ENCODE results near the gene B4GALT3.

B4GALT3 gene

DNA sequence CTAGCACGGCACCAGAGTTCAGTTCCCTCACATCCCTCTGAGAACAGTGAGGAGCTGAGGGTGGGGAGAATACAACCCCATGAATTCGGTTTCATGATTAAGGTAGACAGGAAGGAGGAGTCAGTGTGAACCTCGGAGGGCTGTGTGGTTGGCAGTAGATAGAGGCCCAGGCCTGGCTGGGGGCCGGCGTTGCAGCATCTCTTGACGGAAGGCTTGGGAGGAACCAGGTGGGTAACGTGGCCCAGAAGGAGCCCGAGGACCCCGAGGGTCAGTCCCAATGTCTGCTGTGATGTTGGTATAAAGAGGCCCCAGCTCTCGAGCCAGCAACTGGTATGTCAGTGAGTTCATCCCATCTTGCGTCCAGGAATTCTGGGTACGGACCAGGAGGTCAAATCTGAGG lies 5.6 kb downstream of the B4GALT3 start:
- Histone ChIP-seq H3K27me3 (ENCODE audit: insufficient read depth, poor library complexity, severe bottlenecking) (no peaks in the 10 kb centered on the region), H3K27ac (replicated peaks) (no peak overlapping the region), H3K4me3 (replicated peaks; ENCODE audit: insufficient read depth, low read length) (no peak overlapping the region)
- TF ChIP-seq, protein P1, sequence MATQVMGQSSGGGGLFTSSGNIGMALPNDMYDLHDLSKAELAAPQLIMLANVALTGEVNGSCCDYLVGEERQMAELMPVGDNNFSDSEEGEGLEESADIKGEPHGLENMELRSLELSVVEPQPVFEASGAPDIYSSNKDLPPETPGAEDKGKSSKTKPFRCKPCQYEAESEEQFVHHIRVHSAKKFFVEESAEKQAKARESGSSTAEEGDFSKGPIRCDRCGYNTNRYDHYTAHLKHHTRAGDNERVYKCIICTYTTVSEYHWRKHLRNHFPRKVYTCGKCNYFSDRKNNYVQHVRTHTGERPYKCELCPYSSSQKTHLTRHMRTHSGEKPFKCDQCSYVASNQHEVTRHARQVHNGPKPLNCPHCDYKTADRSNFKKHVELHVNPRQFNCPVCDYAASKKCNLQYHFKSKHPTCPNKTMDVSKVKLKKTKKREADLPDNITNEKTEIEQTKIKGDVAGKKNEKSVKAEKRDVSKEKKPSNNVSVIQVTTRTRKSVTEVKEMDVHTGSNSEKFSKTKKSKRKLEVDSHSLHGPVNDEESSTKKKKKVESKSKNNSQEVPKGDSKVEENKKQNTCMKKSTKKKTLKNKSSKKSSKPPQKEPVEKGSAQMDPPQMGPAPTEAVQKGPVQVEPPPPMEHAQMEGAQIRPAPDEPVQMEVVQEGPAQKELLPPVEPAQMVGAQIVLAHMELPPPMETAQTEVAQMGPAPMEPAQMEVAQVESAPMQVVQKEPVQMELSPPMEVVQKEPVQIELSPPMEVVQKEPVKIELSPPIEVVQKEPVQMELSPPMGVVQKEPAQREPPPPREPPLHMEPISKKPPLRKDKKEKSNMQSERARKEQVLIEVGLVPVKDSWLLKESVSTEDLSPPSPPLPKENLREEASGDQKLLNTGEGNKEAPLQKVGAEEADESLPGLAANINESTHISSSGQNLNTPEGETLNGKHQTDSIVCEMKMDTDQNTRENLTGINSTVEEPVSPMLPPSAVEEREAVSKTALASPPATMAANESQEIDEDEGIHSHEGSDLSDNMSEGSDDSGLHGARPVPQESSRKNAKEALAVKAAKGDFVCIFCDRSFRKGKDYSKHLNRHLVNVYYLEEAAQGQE (IDR thresholded peaks at IDR 0.05; ENCODE audit: insufficient replicate concordance, low read depth): no peak
- no peak for TF ChIP-seq POLR2AphosphoS5 (IDR thresholded peaks at IDR 0.05; ENCODE audit: low read depth)
- TF ChIP-seq GABPA (IDR thresholded peaks at IDR 0.05; ENCODE audit: low read depth): no peak
- TF ChIP-seq, protein P2, sequence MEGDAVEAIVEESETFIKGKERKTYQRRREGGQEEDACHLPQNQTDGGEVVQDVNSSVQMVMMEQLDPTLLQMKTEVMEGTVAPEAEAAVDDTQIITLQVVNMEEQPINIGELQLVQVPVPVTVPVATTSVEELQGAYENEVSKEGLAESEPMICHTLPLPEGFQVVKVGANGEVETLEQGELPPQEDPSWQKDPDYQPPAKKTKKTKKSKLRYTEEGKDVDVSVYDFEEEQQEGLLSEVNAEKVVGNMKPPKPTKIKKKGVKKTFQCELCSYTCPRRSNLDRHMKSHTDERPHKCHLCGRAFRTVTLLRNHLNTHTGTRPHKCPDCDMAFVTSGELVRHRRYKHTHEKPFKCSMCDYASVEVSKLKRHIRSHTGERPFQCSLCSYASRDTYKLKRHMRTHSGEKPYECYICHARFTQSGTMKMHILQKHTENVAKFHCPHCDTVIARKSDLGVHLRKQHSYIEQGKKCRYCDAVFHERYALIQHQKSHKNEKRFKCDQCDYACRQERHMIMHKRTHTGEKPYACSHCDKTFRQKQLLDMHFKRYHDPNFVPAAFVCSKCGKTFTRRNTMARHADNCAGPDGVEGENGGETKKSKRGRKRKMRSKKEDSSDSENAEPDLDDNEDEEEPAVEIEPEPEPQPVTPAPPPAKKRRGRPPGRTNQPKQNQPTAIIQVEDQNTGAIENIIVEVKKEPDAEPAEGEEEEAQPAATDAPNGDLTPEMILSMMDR (IDR thresholded peaks at IDR 0.05; ENCODE audit: insufficient read depth, low read length): no peak
- no peak for TF ChIP-seq SPI1 (IDR thresholded peaks at IDR 0.05; ENCODE audit: borderline replicate concordance, low read depth)
- no peak for DNase-seq (ENCODE audit: low read depth in 1 of 2, low spot score in 1 of 2)

DNA sequence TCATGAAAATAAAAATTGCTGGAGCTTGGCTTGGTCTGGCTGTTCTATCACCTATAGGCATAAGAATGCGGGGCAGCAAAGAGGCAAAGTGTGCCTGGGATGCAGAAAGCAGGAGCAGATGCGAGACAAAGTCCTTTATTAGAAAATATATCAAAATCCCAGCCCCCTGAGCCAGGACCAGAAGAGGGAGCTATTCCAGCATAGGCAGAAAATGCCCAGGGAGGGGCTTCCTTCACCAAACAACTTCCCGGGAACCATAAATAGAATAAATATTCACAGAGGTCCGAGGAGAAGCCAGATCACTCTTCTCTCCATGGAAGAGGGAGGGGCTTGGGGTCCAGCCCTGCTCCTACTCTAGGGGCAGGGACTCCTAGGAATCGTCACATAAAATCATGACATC lies 6.1 kb downstream of the B4GALT3 start:
- no peaks in the 10 kb centered on the region for H3K27me3 ChIP-seq (ENCODE audit: insufficient read depth, poor library complexity, severe bottlenecking)
- no peak overlapping the region for H3K4me3 ChIP-seq (replicated peaks; ENCODE audit: insufficient read depth, low read length)
- no peak for TF ChIP-seq POLR2AphosphoS5 (IDR thresholded peaks at IDR 0.05; ENCODE audit: low read depth)
- TF ChIP-seq, protein P2 (IDR thresholded peaks at IDR 0.05; ENCODE audit: insufficient read depth, low read length): no peak
- TF ChIP-seq GABPA (IDR thresholded peaks at IDR 0.05; ENCODE audit: low read depth): no peak
- no peak for TF ChIP-seq SPI1 (IDR thresholded peaks at IDR 0.05; ENCODE audit: borderline replicate concordance, low read depth)
- TF ChIP-seq, protein P1 (IDR thresholded peaks at IDR 0.05; ENCODE audit: insufficient replicate concordance, low read depth): no peak
- no peak overlapping the region for H3K27ac ChIP-seq (replicated peaks)
- DNase-seq (ENCODE audit: low read depth in 1 of 2, low spot score in 1 of 2): no peak

DNA sequence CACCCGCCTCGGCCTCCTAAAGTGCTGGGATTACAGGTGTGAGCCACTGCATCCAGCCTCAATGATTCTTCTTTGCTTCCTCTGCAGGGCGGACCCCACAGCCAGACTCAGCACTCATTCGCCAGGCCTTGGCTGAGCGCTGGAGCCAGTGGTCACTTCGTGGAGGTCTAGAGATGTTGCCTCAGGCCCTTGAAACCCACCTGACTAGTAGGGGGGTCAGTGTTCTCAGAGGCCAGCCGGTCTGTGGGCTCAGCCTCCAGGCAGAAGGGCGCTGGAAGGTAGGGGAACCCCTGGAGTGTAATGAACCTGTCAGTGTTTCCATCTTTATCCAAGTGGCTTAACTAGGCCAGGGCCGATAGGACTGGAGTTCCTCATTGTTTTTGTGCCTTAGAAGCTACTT lies 8.4 kb downstream of the B4GALT3 start:
- Histone ChIP-seq H3K27me3 (ENCODE audit: insufficient read depth, poor library complexity, severe bottlenecking) (no peaks in the 10 kb centered on the region), H3K4me3 (replicated peaks; ENCODE audit: insufficient read depth, low read length) (no peak overlapping the region), H3K27ac (replicated peaks) (no peak overlapping the region)
- no peak for DNase-seq (ENCODE audit: low read depth in 1 of 2, low spot score in 1 of 2)
- TF ChIP-seq GABPA (IDR thresholded peaks at IDR 0.05; ENCODE audit: low read depth) (no peak), POLR2AphosphoS5 (IDR thresholded peaks at IDR 0.05; ENCODE audit: low read depth) (no peak), SPI1 (IDR thresholded peaks at IDR 0.05; ENCODE audit: borderline replicate concordance, low read depth) (no peak)
- TF ChIP-seq, protein P2 (IDR thresholded peaks at IDR 0.05; ENCODE audit: insufficient read depth, low read length): no peak
- TF ChIP-seq, protein P1 (IDR thresholded peaks at IDR 0.05; ENCODE audit: insufficient replicate concordance, low read depth): no peak

Measured in HL-60 (cell line).